Sigmoid colon (tissue), 4 donors: Measurements from ENCODE around the gene COQ8A.

Source experiments
- CTCF ChIP-seq, 4 experiments: fragments of 450-650 bp in 3 of 4; fragments of 200-600 bp in 1 of 4; IDR thresholded peaks; one replicate each; pipeline ENCODE4 v1.5.1; 2016 to 2019; ENCODE audit warnings: antibody characterized with exemption in 4 of 4, mild to moderate bottlenecking in 3 of 4, moderate library complexity in 2 of 4
- EP300 ChIP-seq, 4 donors: sonication (generic); formaldehyde crosslinking; IDR thresholded peaks; one replicate each; pipeline ENCODE4 v1.6.1; 2017; ENCODE audit warnings: antibody characterized with exemption in 4 of 4
- POLR2A ChIP-seq, 2 donors: fragments of 450-650 bp; IDR thresholded peaks; one replicate each; pipeline ENCODE4 v1.6.1; 2016; ENCODE audit warnings: antibody characterized with exemption in 2 of 2, mild to moderate bottlenecking in 2 of 2, moderate library complexity in 2 of 2

GRCh38 chr1:226985239-226985838 is 45.2 kb downstream of the COQ8A start:
- TF ChIP-seq CTCF (IDR thresholded peaks at IDR 0.05): no peak
- TF ChIP-seq EP300 (IDR thresholded peaks at IDR 0.05): no peak
- TF ChIP-seq POLR2A (IDR thresholded peaks at IDR 0.05): no peak
